Left cardiac atrium (tissue), 4 donors: Measurements from ENCODE around the gene RAC2. TPM values are rescaled to one million over a fixed set of nuclear protein-coding genes. Genes with fewer than 3 reads are reported as not detected.
A peak's percentile ranks its signal among the peaks of the same experiment; 100 is the strongest.

ENCODE experiments used
- ATAC-seq, 2 donors: fragments of 200-7000 bp; cut with Tn5 transposase; one replicate each; pipeline ENCODE4 v1.9.1; 2020; ENCODE audit warnings: mild to moderate bottlenecking in 2 of 2, moderate library complexity in 2 of 2
- DNase-seq: peaks from one replicate; pipeline ENCODE4 v3.0.0-alpha.2; 2020
- intact Hi-C, 2 donors: fragments of 100-400 bp; cut with DNase I; formaldehyde crosslinking; loops; one replicate each; pipeline versions ENCODE4 v1.14.1 to v1.15.1; 2022 to 2023
- total RNA-seq, 2 donors: library from RNA; stranded (reverse); fragmentation: NEBNext Ultra II Directional; extraction: Animal tissue kit (Norgen Biotek cat#: 25700); gene quantifications; one replicate each; pipeline ENCODE4 v1.2.1, GENCODE V29; 2021
- donor health status: DM: no; HTN: yes; CAD: no.
- donor health status: DM: no; HTN: yes; CAD: no; lungs with severe emphysema.
- donor health status: DM: yes; HTN: yes; CAD: no.
- donor health status: Dilated cardiomyopathy.

RAC2 gene
- total RNA-seq, 2 donors from 2014 or later: 6.4 to 12.5 TPM

DNA sequence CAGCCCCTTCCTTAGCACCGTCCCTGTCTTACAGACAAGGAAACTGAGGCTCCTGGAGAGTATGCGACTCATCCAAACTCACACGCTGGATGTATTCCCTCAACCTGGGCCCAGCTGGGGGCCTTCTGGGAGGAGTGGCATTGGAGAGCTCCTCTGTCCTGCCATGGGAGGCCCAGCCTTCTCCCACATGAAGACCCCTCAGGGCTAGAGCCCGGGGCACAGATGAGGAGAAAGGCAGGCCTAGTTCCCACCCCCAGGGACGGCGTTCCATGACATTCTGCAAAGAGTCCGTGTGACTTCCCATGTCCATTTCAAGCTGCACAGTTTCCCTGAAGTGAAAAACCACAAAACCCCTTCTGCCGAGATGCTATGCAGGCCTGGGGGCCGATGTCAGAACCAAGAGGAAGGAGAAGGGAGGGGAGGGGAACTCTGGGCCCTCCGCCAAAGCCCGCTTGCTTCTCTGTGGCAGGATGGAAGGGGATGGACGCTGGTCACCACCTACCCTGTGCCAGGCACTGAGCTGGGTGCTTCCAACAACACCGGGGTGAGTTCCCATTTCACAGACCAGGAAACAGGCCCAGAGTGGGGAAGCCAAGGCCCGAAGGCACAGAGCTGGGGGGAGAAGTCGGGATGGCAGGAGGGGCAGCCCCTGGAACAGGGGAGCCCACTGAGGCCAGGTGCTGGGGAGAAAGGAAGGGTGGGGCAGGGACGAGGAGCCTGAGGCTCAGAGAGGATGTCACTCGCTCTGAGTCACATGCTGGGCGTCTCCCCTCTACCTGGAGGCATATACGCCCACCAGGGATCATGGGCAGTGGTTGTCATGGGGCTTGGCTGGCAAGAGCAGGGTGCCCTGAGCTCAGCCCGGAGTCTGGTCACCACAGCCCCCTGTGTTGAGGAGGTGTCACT lies 15.7 kb downstream of the RAC2 start:
- intact Hi-C loops: no loop called here
- ATAC-seq: peak; percentile 15 to 34
- DNase-seq: no peak

DNA sequence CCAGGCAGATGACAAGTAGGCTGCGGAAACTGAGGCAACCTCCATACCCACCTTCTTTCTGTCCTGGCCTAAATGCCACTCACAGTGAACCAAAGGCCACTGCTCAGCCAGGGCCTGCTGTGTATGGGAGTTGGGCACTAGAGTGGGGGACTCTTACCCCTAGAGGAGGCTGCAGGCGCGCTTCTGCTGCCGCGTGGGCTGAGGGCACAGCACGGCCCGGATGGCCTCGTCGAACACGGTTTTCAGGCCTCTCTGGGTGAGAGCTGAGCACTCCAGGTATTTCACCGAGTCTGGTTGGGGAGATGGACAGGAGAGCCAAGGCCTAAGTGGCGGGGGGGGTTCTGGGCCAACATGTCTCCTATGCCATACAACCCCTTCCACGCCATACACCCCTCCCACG lies 17.6 kb downstream of the RAC2 start:
- no peak for DNase-seq
- intact Hi-C loops: no loop called here
- no peak for ATAC-seq

DNA sequence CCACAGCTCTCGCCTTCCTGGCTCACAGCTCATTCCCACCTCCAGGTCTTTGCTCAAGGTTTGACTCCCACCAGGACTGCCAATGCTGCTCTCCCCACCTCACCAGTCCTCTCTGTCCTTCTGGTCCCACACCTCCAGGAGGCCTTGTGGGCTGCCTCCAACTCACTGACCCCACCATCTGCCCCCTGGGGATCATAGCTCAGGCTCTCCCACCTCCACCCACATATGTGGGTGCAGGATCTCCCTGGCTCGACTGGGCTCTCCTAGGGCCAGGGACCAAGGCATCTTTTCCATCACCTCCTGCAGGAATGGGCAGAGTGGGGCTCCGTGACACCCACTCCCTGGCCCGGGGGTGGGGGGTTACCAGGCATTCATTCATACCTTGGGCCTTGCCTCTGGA lies 18.0 kb downstream of the RAC2 start:
- DNase-seq (peak; percentile 5), ATAC-seq (no peak)
- intact Hi-C loops: no loop called here

DNA sequence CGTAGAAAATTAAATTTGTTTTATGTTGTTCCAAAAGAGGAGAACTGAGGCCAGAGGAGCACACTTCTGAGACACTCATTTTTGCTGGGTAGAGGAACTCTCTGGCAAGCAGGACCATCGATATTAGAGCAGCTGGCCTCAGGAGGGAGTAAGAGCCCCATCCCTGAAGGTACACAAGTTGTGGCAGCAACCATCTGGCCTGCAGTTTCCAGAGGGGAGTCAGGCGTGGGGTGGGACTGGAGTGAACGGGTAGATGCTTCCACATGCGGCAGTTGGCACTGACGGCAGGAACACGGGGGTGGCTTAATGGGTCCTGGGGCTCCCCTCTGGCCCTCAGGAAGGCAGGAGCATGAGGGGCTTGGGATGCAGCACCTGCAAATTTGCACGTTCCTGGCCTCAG lies 18.6 kb downstream of the RAC2 start:
- no peak for DNase-seq
- ATAC-seq: no peak
- intact Hi-C loops: no loop called here

DNA sequence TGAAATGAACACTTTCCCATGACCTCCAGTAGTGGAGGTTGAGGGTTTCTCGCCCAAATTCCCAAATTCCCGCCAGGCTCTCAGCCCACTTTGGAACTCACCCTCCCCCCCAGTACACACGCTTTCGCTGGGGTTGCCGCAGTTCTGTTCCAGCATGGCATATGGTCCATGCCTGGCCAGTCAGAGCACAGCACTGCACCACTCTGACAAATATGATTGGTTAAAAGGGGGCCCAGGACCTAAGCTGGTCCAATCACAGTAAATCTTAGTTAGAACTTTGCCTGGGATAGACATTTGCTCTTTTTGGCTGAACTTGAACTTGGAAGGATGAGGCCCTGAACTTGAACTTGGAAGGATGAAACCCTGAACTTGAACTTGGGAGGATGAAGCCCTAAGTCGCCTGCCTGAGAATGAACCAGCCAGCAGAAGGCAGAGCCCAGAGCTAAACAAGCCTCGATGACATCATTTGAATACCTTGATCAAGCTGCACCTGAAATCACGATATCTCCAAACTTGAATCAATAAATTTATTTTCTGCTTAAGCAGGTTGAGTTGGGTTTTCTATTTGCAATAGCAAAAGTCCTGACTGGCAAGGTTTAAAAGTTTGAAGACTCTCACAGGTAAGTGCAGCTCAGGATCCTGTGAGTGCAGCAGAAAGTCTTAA lies 19.2 kb downstream of the RAC2 start:
- DNase-seq (no peak), ATAC-seq (no peak)
- intact Hi-C loops: no loop called here

DNA sequence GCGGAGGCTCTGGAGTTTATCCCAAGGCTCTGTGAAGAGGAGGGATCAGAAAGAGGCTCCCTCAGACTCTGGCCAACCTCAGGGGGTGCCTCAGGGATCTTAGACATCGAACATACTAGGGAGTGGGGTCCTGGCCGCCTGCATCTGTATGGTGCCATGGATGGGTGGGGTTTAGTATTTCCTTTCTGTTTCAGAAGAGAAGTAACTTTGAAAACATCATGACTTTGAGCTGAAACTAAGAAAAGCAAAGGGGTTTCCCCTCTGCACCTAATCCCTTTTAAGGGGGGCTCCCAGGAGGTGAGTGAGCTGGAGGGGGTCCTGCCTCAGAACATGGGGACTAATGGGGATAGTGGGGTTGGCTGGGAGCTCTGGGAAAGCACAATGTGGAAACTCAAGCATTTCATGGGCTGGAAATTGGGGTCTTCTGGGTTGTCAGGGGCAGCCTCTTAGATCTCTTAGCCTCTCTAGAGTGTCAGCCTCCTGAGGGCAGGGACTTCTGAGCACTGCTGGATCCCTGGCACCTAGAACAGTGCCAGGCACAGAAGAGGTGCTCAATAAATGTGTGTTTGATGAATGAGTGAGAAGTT lies 20.0 kb downstream of the RAC2 start:
- ATAC-seq (no peak), DNase-seq (no peak)
- intact Hi-C loops: no loop called here

DNA sequence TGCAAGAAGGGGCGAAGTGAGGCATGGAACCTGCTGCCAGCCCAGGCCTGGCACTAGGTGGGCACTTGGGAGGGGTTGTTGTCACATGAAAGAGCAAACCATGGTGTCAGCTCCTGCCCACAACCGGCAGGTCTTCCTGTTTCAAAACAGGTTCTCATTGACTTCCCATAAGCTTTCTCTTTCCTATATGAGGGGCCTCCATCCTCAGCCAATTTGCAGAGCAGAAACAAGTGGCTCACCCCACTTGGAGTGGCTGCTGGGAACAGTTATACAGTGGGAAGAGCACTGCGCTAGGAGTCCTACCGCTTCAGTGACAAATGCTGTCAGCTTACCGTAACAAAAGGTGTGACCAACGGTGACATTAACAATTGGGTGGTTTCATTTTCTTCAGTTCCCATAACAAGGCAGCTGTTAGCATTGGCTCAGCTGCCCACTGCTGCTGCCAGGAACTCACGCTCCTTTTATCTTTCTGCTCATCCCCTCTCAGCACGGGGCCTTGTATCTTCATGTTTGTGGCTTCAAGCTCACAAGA lies 21.6 kb downstream of the RAC2 start:
- DNase-seq (no peak), ATAC-seq (peak in 1 of 2 donors; percentile 30)
- intact Hi-C loops: no loop called here

DNA sequence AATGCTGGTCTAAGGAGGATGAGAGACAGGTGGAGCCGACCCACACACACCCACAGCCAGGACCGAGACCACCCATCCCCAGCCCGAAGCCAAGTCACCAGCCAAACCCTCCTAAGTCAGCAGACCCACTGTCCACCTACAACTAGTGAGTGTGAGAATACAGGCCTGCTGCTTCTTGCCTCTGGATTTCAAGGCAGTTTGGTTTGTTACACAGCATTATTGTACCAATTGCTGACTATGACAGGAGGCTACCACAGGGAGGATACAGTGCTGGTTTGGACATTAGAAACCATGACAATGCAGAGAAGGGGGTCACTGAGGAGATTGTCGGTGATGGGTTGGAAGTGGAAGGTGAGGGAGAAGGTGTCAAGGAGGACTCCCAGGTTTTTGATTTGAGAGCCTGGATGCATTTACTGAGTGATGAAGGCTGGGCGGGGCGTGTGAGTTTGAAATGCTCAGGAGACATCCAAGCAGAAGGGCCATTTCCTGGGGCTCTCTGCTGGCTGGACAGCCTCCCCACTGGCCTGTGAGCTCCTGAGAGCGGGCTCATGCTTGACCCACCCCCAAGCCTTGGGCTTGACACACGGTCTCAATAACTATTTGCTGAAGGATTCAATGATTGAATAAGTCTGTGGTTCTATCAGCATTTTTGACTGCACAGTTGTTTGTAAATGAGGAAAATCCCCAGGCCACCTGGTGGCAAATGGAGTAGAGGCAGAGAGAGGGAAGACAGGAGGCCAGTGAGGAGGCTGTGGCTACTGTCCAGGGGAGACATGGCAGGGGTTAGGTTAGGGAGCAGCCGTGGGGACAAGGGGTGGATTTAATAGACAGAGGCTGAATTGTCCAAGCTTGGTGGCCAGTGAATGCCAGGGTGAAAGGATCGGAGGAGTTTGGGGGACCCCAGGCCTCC lies 22.4 kb downstream of the RAC2 start:
- intact Hi-C loops: no loop called here
- ATAC-seq (no peak), DNase-seq (no peak)

DNA sequence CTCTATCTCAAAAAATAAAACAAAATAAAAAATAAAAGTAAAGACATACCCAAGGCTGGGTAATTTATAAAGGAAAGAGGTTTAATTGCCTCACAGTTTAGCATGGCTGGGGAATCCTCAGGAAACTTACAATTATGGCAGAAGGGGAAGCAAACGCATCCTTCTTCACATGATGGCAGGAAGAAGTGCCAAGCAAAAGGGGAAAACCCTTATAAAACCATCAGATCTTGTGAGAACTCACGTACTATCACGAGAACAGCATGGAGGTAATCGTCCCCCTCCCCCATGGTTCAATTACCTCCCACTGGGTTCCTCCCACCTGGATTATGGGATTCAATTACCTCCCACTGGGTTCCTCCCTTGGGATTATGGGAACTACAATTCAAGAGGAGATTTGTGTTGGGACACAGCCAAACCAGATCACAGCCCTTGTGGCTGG lies 23.5 kb downstream of the RAC2 start:
- intact Hi-C loops: no loop called here
- DNase-seq (no peak), ATAC-seq (no peak)

DNA sequence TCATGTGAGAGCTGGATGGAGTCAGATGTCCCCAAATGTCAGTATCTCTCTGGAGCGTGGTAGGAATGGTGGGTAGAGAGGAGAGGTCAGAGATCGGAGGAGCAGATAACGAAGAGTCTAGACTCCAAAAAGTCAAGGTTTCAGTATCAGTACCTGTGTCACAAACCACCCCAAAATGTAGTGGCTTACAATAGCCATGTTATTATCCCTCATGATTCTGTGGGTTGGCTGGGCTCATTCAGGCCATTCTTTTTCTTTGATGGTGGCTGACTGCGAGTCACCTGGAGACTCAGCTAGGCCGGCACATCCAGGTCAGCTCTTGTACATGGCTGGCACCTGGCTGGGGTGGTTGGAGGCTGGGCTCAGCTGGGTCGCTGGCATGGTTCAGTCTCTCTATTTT lies 24.5 kb downstream of the RAC2 start:
- intact Hi-C loops: no loop called here
- DNase-seq: no peak
- no peak for ATAC-seq

DNA sequence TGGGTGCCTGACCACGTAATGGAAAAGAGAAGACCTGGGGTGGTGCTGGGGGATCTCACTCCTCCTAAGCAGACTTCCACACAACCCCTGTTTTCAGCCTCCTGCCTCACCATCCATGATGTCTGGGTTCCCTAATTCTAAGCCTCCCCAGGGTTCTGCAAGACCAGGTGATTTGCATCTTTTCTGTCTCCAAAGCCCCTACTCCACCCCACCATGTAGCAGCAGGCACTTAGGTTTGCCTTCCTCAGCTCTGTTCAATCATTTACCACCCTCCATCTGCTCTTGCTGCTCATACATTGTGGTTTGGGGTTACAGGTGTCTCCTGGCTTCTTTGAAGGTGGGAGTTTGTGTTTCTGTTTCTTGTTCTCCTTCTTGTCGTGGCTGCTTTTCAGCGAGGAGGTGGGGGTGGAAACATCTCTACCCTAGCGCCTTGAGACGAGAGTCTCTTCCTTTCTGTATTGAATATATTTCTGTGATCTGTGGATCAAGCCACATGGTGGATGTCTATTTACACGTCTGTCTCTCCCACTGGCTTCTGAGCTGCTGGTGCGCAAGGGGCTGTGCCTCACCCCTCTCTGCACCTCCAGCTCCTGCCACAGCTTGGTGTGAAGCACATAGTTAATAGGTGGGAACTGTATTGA lies 25.2 kb downstream of the RAC2 start:
- DNase-seq (no peak), ATAC-seq (peak in 1 of 2 donors; percentile 23)
- intact Hi-C loops: no loop called here

DNA sequence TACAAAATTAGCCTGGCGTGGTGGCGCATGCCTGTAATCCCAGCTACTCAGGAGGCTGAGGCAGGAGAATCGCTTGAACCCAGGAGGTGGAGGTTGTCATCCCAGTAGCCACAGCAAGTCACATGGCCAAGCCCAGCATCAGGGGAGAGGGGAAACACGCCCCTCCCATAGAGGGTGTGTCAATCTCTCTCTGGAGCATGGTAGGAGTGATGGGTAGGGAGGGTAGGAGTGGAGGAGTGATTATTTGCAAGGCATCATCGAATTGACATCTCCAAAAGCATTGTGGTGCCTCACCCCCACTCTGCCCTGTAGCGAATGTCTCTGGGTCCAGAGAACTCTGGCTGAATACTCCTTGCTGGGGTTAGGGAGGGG lies 25.7 kb downstream of the RAC2 start:
- intact Hi-C loops: no loop called here
- ATAC-seq (no peak), DNase-seq (no peak)

DNA sequence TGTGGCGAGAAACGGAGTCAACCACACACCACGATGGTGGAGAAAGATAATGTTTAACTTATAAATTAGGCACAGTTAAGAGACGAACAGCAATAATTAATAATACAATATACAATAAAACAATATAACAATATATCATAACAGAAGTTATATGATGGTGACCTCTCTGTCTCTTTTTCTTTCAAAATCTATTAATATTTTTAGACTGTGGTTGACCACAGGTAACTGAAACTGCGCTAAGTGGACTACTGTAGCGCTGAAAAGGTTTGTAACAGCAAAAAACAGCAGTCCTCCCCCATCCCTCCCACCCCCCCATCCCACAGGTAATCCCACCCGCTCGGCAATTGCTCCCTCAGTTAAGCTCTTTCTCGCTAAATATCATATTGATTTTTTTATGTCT lies 28.2 kb downstream of the RAC2 start:
- DNase-seq: no peak
- intact Hi-C loops: no loop called here
- ATAC-seq: no peak

DNA sequence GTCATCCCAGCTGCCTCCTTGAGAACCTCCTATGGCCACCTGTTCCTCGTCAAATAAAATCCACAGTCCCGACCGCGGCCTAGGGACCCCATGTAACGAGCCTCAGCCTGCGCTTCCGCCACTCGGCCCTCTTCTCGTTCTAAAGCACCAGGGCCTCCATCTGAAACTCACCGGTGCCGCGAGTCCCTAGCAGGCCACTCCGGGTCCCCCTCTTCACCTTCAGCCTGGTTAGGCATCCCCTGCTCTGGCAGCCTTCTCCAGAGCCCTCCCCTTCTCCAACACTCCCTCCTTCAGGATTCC lies 29.4 kb downstream of the RAC2 start:
- intact Hi-C loops: no loop called here
- DNase-seq (peak; percentile 6), ATAC-seq (no peak)

DNA sequence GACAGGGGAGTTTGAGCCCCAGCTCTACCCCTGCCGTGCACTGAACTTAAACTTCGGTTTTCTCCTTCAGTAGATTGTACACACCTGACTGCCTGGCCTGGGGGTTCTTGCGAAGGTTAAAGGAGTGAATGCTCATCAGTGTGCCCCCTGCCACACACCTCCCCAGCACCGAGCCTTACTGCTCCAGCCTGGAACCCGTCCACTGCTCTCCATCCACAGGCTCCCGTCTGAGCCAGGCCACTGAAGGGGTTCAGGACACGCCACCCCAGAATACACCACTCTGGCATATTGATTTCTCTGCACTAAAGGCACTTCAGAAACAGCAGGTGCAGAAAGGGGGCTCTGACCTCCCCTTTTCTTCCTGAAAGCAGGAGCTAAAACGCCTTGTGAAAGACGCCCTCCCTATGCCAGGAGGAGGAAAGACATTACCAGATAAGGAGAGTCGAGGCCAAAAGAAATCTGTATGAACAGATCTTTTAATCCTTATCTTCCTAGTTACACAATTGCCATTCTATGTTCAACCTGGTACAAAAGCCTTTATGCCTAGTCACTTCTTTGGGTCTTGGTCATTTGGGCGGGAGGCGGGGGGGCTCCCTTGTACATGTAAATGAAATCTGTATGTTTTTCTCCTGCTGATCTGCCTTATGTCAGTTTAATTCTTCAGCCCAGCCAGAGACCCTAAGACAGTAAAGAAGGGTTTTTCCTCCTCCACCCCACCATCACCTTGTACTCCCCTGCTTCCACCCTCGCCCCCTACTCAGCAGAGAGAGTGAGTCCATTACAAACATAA lies 29.9 kb downstream of the RAC2 start:
- DNase-seq: peak; percentile 3
- intact Hi-C loops: no loop called here
- no peak for ATAC-seq

DNA sequence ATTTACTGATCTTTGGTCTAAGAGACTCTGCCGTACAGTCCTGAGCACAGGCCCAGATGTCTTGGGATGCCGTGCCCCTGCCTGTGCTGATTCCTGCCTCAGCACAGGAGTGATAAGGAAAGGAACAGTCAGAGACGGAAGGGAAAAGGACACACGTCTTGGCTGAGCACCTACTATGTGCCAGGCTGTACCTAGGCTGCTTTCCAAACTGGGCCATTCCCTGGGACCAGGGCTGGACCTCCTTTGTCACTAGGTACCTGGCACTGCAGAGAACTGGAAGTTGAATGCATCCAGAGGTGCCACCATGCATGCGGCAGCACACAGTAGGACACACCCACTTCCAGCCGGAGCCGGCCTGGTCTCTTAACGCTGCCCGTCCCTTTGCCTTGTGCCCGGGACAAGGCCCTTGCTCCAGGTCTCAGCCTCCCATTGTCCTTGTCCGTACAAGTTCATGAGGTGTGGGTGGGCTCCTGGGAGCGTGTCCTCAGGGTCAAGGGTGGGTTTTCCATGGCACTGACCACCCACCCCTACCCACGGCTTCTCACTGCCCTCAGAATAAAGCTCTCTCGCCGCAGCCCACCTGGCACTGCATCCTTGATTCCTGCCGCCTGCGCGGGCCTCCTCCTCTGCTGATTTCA lies 30.7 kb downstream of the RAC2 start:
- intact Hi-C loops: no loop called here
- ATAC-seq (no peak), DNase-seq (peak; percentile 5)

DNA sequence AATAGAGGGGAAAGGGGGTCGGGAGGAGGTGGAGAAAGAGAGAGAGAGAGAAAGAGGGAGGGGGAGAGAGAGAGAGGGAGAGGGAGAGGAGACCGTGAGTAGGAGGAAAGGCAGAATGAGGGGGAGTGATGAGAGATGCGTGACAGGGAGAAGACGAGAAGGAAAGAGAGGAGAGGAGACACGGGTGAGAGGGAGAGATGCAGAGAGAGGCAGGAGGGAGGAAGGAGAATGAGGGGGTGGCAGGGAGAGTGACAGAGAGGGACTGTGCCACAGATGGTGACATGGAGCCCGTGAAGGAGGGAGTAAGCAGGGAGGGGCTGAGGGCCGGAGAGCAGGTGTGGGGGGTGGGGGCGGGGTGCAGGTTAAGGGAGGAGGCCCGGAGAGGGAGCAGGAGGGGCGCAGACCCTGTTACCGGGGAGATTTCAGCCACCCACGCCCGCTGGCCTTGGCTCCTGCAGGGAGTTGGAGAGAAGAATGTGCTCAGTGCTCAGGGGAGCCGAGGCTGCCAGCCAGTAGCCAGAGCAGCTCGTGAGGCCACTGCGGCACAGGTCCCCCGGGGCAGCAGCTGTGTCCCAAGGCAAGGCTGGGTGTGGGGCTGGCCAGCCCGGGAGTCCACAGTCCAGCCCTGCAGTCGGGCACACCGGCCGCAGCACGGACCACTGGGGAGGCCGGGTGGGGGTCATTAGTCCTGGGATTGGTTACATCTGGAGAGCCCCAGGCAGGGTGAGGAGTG lies 31.7 kb downstream of the RAC2 start, which contains the start of gene SSTR3:
TSS of gene SSTR3 (minus strand) at position 304 of the 733 bp plus-strand sequence. CDS start 4,674 bp downstream, outside the sequence.
- DNase-seq: peak; percentile 20
- ATAC-seq: peak; percentile 55 to 84
- intact Hi-C loops: no loop called here
